GM21723 (cell line): Measurements from ENCODE around the gene CRIP1.

Experiments
- ATAC-seq: cut with Tn5 transposase; IDR thresholded peaks from one replicate; pipeline ENCODE4 v1.9.1; 2021; ENCODE audit warnings: mild to moderate bottlenecking, moderate library complexity; ENCODE audit not compliant: unreplicated experiment

Gene CRIP1

GRCh38 chr14:105469456-105470349 lies 17.0 kb upstream of the CRIP1 start:
- no peak for ATAC-seq

- ATAC-seq: no peak
Measured at GRCh38 chr14:105470350-105471296, 16.1 kb upstream of the CRIP1 start.

GRCh38 chr14:105471297-105471821 lies 15.3 kb upstream of the CRIP1 start:
- ATAC-seq: no peak

GRCh38 chr14:105471823-105472485 lies 14.7 kb upstream of the CRIP1 start:
- ATAC-seq: no peak

- no peak for ATAC-seq
Measured at GRCh38 chr14:105472486-105472991, 14.1 kb upstream of the CRIP1 start.

- ATAC-seq: no peak
Measured at GRCh38 chr14:105473033-105473676, 13.5 kb upstream of the CRIP1 start.

- no peak for ATAC-seq
Measured at GRCh38 chr14:105473677-105474482, 12.8 kb upstream of the CRIP1 start.

- no peak for ATAC-seq
Measured at GRCh38 chr14:105474483-105475268, 12.0 kb upstream of the CRIP1 start, which contains the start of gene CRIP2. CRIP2 (plus strand) TSS chr14:105474821; CDS start chr14:105474863, 42 bp downstream.

GRCh38 chr14:105475269-105476096 lies 11.2 kb upstream of the CRIP1 start:
- no peak for ATAC-seq

GRCh38 chr14:105476097-105476830 lies 10.4 kb upstream of the CRIP1 start:
- no peak for ATAC-seq

GRCh38 chr14:105476831-105477659 lies 9.6 kb upstream of the CRIP1 start:
- ATAC-seq: no peak

- no peak for ATAC-seq
Measured at GRCh38 chr14:105477660-105478397, 8.9 kb upstream of the CRIP1 start.

- no peak for ATAC-seq
Measured at GRCh38 chr14:105478398-105479251, 8.1 kb upstream of the CRIP1 start.

- ATAC-seq: no peak
Measured at GRCh38 chr14:105479431-105480158, 7.1 kb upstream of the CRIP1 start.
